Neural progenitor cell (in vitro differentiated cells): ENCODE data around the gene SHC2. TPM values are rescaled to one million over a fixed set of nuclear protein-coding genes. Genes with fewer than 3 reads are reported as not detected.

Experiments used
- DNase-seq: peaks from one replicate; pipeline ENCODE4 v3.0.0-alpha.2; 2016; ENCODE audit warnings: low spot score
- H2AFZ ChIP-seq: fragments of 200-600 bp; sonication (generic); replicated peaks from 2 replicates; pipeline ENCODE4 v1.6.1; 2016; ENCODE audit warnings: antibody characterized with exemption
- H3F3A ChIP-seq: fragments of 200-600 bp; sonication (generic); 2 replicates; pipeline ENCODE4 v1.6.1; 2016; ENCODE audit warnings: antibody characterized with exemption, low read depth
- H3K27ac ChIP-seq: fragments of 200-600 bp; sonication (generic); 2 replicates; pipeline ENCODE4 v1.5.1; 2016; ENCODE audit warnings: mild to moderate bottlenecking
- H3K27me3 ChIP-seq: fragments of 200-600 bp; sonication (generic); 2 replicates; pipeline ENCODE4 v1.6.1; 2016; ENCODE audit warnings: mild to moderate bottlenecking, moderate library complexity
- H3K36me3 ChIP-seq: fragments of 200-600 bp; sonication (generic); 2 replicates; pipeline ENCODE4 v1.5.1; 2016
- H3K4me1 ChIP-seq: fragments of 200-600 bp; sonication (generic); 2 replicates; pipeline ENCODE4 v1.6.1; 2016; ENCODE audit warnings: mixed run types
- H3K4me2 ChIP-seq: fragments of 200-600 bp; sonication (generic); 2 replicates; pipeline ENCODE4 v1.6.1; 2016
- H3K4me3 ChIP-seq: fragments of 200-600 bp; sonication (generic); 2 replicates; pipeline ENCODE4 v1.5.1; 2016
- H3K79me2 ChIP-seq: fragments of 200-600 bp; sonication (generic); 2 replicates; pipeline ENCODE4 v1.6.1; 2016; ENCODE audit warnings: low read depth
- H3K9ac ChIP-seq: fragments of 200-600 bp; sonication (generic); 2 replicates; pipeline ENCODE4 v1.6.1; 2016
- H3K9me3 ChIP-seq: fragments of 200-600 bp; sonication (generic); 2 replicates; pipeline ENCODE4 v1.5.1; 2016; ENCODE audit warnings: low read depth
- H4K20me1 ChIP-seq: fragments of 200-600 bp; sonication (generic); 2 replicates; pipeline ENCODE4 v1.6.1; 2016; ENCODE audit warnings: low read depth
- H3K27ac Mint-ChIP-seq: 3 replicates; pipeline ENCODE4 v1.8.0; 2021; ENCODE audit warnings: mixed read lengths
- H3K27me3 Mint-ChIP-seq: 2 replicates; pipeline ENCODE4 v1.8.0; 2022; ENCODE audit warnings: low read depth, mild to moderate bottlenecking, inconsistent platforms, moderate library complexity, mixed read lengths; ENCODE audit not compliant: insufficient read depth
- H3K36me3 Mint-ChIP-seq: 3 replicates; pipeline ENCODE4 v1.8.0; 2021; ENCODE audit warnings: mixed read lengths
- H3K4me1 Mint-ChIP-seq: 3 replicates; pipeline ENCODE4 v1.8.0; 2021; ENCODE audit warnings: mixed read lengths
- H3K4me3 Mint-ChIP-seq: 3 replicates; pipeline ENCODE4 v1.8.0; 2021; ENCODE audit warnings: mild to moderate bottlenecking, moderate library complexity, mixed read lengths
- H3K9me3 Mint-ChIP-seq: 3 replicates; pipeline ENCODE4 v1.8.0; 2020; ENCODE audit warnings: mixed read lengths
- EZH2 ChIP-seq: fragments of 200-600 bp; sonication (generic); IDR thresholded peaks from 2 replicates; pipeline ENCODE4 v1.6.1; 2017; ENCODE audit warnings: antibody characterized with exemption, mild to moderate bottlenecking, moderate library complexity
- EZH2phosphoT487 ChIP-seq: fragments of 200-600 bp; sonication (generic); IDR thresholded peaks from 2 replicates; pipeline ENCODE4 v1.6.1; 2017; ENCODE audit warnings: antibody characterized with exemption
- total RNA-seq: library from RNA; depleted of rRNA; stranded (reverse); fragments of >200 nt; gene quantifications from 2 replicates; pipeline ENCODE4 v1.2.3, GENCODE V29; 2015; ENCODE audit warnings: low replicate concordance
- TF ChIP-seq, protein P1 (sequence below): fragments of 200-600 bp; sonication (generic); IDR thresholded peaks from 2 replicates; pipeline ENCODE4 v1.5.1; 2017; ENCODE audit warnings: antibody characterized with exemption, mild to moderate bottlenecking

Gene SHC2
- total RNA-seq, 1 donor from 2014 or later = 3.2 TPM

- no peak overlapping the region for H3K27ac ChIP-seq
- Mint-ChIP-seq H3K4me3 (peak overlapping the region; percentile 79), H3K27ac (no peak overlapping the region), H3K4me1 (peaks cover 30% of the 10 kb centered on the region), H3K36me3 (no peaks in the 10 kb centered on the region), H3K27me3 (peaks cover 9% of the 10 kb centered on the region), H3K9me3 (peaks cover 4% of the 10 kb centered on the region)
- H2AFZ ChIP-seq = no peak overlapping the region
- peaks cover 33% of the 10 kb centered on the region for H3F3A ChIP-seq
- no peaks in the 10 kb centered on the region for H3K36me3 ChIP-seq
- peaks cover 3% of the 10 kb centered on the region for H4K20me1 ChIP-seq
- no peaks in the 10 kb centered on the region for H3K9me3 ChIP-seq
- peak overlapping the region; percentile 17 for H3K9ac ChIP-seq
- H3K4me1 ChIP-seq = peaks cover 21% of the 10 kb centered on the region
- H3K27me3 ChIP-seq = peaks cover 16% of the 10 kb centered on the region
- DNase-seq = no peak
- peak overlapping the region; percentile 99 for H3K4me3 ChIP-seq
- TF ChIP-seq EZH2phosphoT487 (no peak), EZH2 (no peak)
- TF ChIP-seq, protein P1, sequence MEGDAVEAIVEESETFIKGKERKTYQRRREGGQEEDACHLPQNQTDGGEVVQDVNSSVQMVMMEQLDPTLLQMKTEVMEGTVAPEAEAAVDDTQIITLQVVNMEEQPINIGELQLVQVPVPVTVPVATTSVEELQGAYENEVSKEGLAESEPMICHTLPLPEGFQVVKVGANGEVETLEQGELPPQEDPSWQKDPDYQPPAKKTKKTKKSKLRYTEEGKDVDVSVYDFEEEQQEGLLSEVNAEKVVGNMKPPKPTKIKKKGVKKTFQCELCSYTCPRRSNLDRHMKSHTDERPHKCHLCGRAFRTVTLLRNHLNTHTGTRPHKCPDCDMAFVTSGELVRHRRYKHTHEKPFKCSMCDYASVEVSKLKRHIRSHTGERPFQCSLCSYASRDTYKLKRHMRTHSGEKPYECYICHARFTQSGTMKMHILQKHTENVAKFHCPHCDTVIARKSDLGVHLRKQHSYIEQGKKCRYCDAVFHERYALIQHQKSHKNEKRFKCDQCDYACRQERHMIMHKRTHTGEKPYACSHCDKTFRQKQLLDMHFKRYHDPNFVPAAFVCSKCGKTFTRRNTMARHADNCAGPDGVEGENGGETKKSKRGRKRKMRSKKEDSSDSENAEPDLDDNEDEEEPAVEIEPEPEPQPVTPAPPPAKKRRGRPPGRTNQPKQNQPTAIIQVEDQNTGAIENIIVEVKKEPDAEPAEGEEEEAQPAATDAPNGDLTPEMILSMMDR = no peak
- H3K4me2 ChIP-seq = peak overlapping the region; percentile 97
- H3K79me2 ChIP-seq = no peaks in the 10 kb centered on the region
These were observed 53.1 kb downstream of the SHC2 start for GRCh38 chr19:407511-408440.

- no peak overlapping the region for H3K9ac ChIP-seq
- H3K9me3 ChIP-seq = no peaks in the 10 kb centered on the region
- H3K36me3 Mint-ChIP-seq = no peaks in the 10 kb centered on the region
- no peaks in the 10 kb centered on the region for H3K36me3 ChIP-seq
- TF ChIP-seq, protein P1 = no peak
- no peak for TF ChIP-seq EZH2phosphoT487
- no peak for TF ChIP-seq EZH2
- peaks cover 30% of the 10 kb centered on the region for H3F3A ChIP-seq
- no peak overlapping the region for H3K4me2 ChIP-seq
- no peaks in the 10 kb centered on the region for H3K79me2 ChIP-seq
- H3K4me3 Mint-ChIP-seq = peak overlapping the region; percentile 65
- H3K27ac ChIP-seq = no peak overlapping the region
- peaks cover 29% of the 10 kb centered on the region for H3K4me1 Mint-ChIP-seq
- H3K27ac Mint-ChIP-seq = no peak overlapping the region
- H3K9me3 Mint-ChIP-seq = peaks cover 4% of the 10 kb centered on the region
- H3K4me3 ChIP-seq = no peak overlapping the region
- H3K27me3 ChIP-seq = peaks cover 16% of the 10 kb centered on the region
- H4K20me1 ChIP-seq = peaks cover 3% of the 10 kb centered on the region
- no peak overlapping the region for H2AFZ ChIP-seq
- no peak for DNase-seq
- H3K27me3 Mint-ChIP-seq = peaks cover 9% of the 10 kb centered on the region
- peaks cover 15% of the 10 kb centered on the region for H3K4me1 ChIP-seq
These were observed 53.8 kb downstream of the SHC2 start for GRCh38 chr19:406971-407510.

DNA sequence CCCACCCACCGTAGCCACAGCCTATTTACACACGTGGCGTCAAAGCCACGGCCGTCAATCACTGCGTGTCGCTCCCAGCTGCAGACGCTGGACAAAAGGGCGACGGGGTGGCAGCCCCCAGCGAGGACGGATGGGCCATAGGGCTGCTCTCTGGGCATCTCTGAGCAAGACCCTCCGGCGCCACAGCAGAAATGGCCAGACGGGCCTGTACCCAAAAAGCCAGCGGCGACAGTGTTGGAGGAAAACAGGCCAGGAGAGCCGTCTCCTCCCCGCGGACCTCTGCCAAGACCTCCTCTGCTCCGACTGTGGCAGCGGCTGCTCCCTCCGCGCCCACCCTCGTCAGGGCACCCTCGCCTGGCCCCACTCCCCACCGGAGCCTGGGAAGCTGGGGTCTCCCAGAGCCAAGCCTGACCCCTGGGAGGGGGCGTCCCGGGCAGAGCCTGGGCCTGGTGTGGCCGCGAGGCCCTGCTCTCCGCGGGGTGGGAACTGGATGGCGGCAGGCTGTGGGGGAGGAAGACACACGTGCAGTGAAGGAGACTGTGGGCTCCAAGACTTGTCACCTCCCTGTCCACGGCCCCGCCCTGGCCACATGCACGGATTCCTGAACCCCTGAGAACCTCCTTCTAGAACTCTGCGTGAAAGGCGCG is 54.6 kb downstream of the SHC2 start:
- no peak for DNase-seq
- Histone ChIP-seq H3K27ac (no peak overlapping the region), H2AFZ (no peak overlapping the region), H3K9me3 (no peaks in the 10 kb centered on the region), H4K20me1 (peaks cover 3% of the 10 kb centered on the region), H3K4me2 (no peak overlapping the region), H3F3A (peaks cover 23% of the 10 kb centered on the region), H3K4me3 (no peak overlapping the region), H3K27me3 (peaks cover 16% of the 10 kb centered on the region), H3K4me1 (peaks cover 12% of the 10 kb centered on the region), H3K36me3 (no peaks in the 10 kb centered on the region), H3K9ac (no peak overlapping the region), H3K79me2 (no peaks in the 10 kb centered on the region)
- Mint-ChIP-seq H3K4me3 (peak overlapping the region; percentile 65), H3K9me3 (peaks cover 4% of the 10 kb centered on the region), H3K27ac (peak overlapping the region; percentile 50), H3K4me1 (peaks cover 26% of the 10 kb centered on the region), H3K36me3 (no peaks in the 10 kb centered on the region), H3K27me3 (peaks cover 7% of the 10 kb centered on the region)
- no peak for TF ChIP-seq EZH2phosphoT487
- TF ChIP-seq, protein P1 = no peak
- TF ChIP-seq EZH2 = no peak
